ENCODE measurements around the gene GHITM. TPM values are rescaled to one million over a fixed set of nuclear protein-coding genes. Genes with fewer than 3 reads are reported as not detected.
"Not testable (repeated sequence)": the region's sequence is repeated elsewhere in the genome, so short reads cannot be mapped to it uniquely, and the experiment has no call there.

GHITM gene
- polyA plus RNA-seq, 1 donor = 176 TPM

GRCh38 chr10:84138478-84139125, 707 bp upstream of the GHITM start:
- no peak for DNase-seq

- no peak for DNase-seq
These were observed 699 bp downstream of the GHITM start for GRCh38 chr10:84140036-84140379.

GRCh38 chr10:84147347-84147746, 8.0 kb downstream of the GHITM start:
- DNase-seq = no peak

- DNase-seq = not testable (repeated sequence)
These were observed 8.8 kb downstream of the GHITM start for GRCh38 chr10:84148006-84148597.

- DNase-seq = no peak
These were observed 10.5 kb downstream of the GHITM start for GRCh38 chr10:84149854-84150253.

GRCh38 chr10:84152769-84153168, 13.5 kb downstream of the GHITM start:
- DNase-seq = no peak

- DNase-seq = no peak
These were observed 16.2 kb downstream of the GHITM start for GRCh38 chr10:84155521-84155920.

GRCh38 chr10:84156009-84156408, 16.7 kb downstream of the GHITM start:
- no peak for DNase-seq

- DNase-seq = no peak
These were observed 17.5 kb downstream of the GHITM start for GRCh38 chr10:84156768-84157167.

GRCh38 chr10:84158061-84158460, 18.8 kb downstream of the GHITM start:
- no peak for DNase-seq

GRCh38 chr10:84158550-84158949, 19.2 kb downstream of the GHITM start:
- DNase-seq = no peak

- no peak for DNase-seq
These were observed 19.9 kb downstream of the GHITM start for GRCh38 chr10:84159076-84159685.

GRCh38 chr10:84160663-84161362, 21.5 kb downstream of the GHITM start:
- no peak for DNase-seq

- DNase-seq = no peak
These were observed 24.7 kb downstream of the GHITM start for GRCh38 chr10:84163996-84164395.

- no peak for DNase-seq
These were observed 25.1 kb downstream of the GHITM start for GRCh38 chr10:84164442-84164841.

- DNase-seq = no peak
These were observed 27.4 kb downstream of the GHITM start for GRCh38 chr10:84166620-84167288.

- not testable (repeated sequence) for DNase-seq
These were observed 28.0 kb downstream of the GHITM start for GRCh38 chr10:84167289-84167653.

GRCh38 chr10:84168382-84168781, 29.1 kb downstream of the GHITM start:
- not testable (repeated sequence) for DNase-seq

GRCh38 chr10:84171237-84171636, 31.9 kb downstream of the GHITM start:
- DNase-seq = not testable (repeated sequence)

GRCh38 chr10:84171700-84172466, 32.6 kb downstream of the GHITM start:
- not testable (repeated sequence) for DNase-seq

- DNase-seq = no peak
These were observed 33.4 kb downstream of the GHITM start for GRCh38 chr10:84172467-84173356.

Measured in left kidney (tissue), 2 donors.